ENCODE data around the gene ZBTB2.

- no peak for TF ChIP-seq MXI1 (IDR thresholded peaks at IDR 0.05; ENCODE audit: borderline replicate concordance, low read depth, low read length)
- TF ChIP-seq FOS (IDR thresholded peaks at IDR 0.05; ENCODE audit: low read depth, low read length), result no peak
- TF ChIP-seq, protein P1, sequence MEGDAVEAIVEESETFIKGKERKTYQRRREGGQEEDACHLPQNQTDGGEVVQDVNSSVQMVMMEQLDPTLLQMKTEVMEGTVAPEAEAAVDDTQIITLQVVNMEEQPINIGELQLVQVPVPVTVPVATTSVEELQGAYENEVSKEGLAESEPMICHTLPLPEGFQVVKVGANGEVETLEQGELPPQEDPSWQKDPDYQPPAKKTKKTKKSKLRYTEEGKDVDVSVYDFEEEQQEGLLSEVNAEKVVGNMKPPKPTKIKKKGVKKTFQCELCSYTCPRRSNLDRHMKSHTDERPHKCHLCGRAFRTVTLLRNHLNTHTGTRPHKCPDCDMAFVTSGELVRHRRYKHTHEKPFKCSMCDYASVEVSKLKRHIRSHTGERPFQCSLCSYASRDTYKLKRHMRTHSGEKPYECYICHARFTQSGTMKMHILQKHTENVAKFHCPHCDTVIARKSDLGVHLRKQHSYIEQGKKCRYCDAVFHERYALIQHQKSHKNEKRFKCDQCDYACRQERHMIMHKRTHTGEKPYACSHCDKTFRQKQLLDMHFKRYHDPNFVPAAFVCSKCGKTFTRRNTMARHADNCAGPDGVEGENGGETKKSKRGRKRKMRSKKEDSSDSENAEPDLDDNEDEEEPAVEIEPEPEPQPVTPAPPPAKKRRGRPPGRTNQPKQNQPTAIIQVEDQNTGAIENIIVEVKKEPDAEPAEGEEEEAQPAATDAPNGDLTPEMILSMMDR (conservative IDR thresholded peaks at IDR 0.05; ENCODE audit: low read depth, low read length), result no peak
- TF ChIP-seq POLR2A (IDR thresholded peaks at IDR 0.05; ENCODE audit: low read depth, low read length), result no peak
- no peak for TF ChIP-seq SMC3 (IDR thresholded peaks at IDR 0.05; ENCODE audit: low read depth, low read length)
- TF ChIP-seq RFX5 (IDR thresholded peaks at IDR 0.05; ENCODE audit: low read depth, low read length), result no peak
- no peak for TF ChIP-seq MAZ (IDR thresholded peaks at IDR 0.05; ENCODE audit: borderline replicate concordance, low read depth, low read length)
- TF ChIP-seq RAD21 (IDR thresholded peaks at IDR 0.05; ENCODE audit: low read length), result no peak
- no peak for TF ChIP-seq CHD1 (IDR thresholded peaks at IDR 0.05; ENCODE audit: low read depth, low read length)
- no peak for TF ChIP-seq USF2 (IDR thresholded peaks at IDR 0.05; ENCODE audit: low read depth, low read length)
These were observed 40.8 kb downstream of the ZBTB2 start for GRCh38 chr6:151350442-151351145.

Measured in IMR-90 (cell line).